NCI-H1048 (cell line): ENCODE results near the gene SEMA6A.

Source experiments
- DNase-seq: peaks from one replicate; lab custom pipeline; 2025; lab: John Stamatoyannopoulos, UW

Gene SEMA6A

DNA sequence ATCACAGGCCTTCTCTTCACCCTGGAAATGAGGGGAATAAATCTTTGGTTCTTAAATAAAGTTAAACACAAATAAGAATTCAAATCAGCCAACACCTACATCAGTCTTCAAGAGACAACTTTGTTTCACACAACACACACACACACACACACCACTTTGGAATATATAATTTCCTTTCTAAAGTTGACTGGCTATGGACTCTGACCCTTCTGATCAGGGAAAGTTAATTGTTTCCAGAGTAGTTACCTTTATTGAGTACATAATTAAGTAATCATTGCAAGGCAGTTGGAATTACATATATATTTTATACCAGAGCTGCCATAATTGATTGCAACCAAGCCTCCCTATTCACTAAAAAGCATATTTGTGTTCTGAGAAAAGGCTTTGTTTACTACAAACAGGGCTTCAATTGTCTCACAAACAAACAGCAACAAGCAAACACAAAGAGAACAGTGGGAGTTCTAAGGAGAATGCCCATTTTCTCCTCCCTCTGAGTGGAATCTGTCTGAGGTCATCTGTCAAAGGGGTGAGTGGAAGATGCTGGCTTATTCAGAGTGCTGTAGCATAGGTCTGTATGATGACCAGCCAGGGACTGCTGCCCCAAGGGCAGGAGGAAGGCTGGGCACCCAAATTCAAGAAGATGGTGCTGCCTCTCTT is 136.6 kb downstream of the SEMA6A start:
- no peak for DNase-seq

- DNase-seq, result no peak
Observed at GRCh38 chr5:116437351-116437705, 137.3 kb downstream of the SEMA6A start.

- DNase-seq, result no peak
Observed at GRCh38 chr5:116436674-116437350, 137.8 kb downstream of the SEMA6A start.

DNA sequence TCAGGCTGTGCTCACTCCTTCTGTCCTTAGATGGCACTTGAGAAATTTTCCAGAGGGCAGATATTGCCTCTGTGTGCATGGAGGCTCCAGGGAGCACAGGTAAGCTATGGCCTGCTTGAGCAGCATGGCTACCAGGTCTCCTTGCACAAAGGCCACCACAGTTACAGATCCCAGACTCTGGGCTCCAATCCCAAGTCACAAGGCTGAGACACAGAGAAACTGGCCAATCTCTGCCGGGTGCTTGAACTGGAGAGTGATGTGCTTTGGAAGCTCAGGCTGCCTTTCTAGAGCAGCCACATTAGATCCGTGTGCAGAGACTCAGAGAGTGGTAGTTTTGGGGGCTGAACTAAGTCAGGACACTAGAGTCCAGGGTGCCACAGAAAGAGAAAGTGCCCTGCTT is 145.7 kb downstream of the SEMA6A start:
- DNase-seq, result no peak

DNA sequence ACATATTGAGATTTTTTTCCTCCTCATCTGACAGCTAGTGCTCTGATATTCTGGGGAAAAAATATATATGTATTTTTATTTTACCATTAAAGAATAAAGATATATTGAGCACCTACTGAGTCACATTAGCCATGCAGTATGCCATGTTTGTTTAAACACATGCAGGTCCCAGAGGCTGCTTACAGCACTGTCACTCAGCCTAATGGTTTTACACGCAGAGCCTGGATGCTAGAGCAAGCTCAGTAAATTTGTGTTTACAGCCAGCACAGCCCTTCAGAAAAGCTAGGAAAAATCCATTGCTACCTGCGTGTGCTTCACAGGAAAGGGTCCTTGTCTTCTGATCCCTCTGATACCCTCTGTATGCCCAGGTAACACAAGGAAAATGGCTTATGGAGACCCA is 146.2 kb downstream of the SEMA6A start:
- DNase-seq, result no peak

- DNase-seq, result no peak
Observed at GRCh38 chr5:116424951-116425350, 149.7 kb downstream of the SEMA6A start.

- DNase-seq, result no peak
Observed at GRCh38 chr5:116424258-116424615, 150.4 kb downstream of the SEMA6A start.

DNA sequence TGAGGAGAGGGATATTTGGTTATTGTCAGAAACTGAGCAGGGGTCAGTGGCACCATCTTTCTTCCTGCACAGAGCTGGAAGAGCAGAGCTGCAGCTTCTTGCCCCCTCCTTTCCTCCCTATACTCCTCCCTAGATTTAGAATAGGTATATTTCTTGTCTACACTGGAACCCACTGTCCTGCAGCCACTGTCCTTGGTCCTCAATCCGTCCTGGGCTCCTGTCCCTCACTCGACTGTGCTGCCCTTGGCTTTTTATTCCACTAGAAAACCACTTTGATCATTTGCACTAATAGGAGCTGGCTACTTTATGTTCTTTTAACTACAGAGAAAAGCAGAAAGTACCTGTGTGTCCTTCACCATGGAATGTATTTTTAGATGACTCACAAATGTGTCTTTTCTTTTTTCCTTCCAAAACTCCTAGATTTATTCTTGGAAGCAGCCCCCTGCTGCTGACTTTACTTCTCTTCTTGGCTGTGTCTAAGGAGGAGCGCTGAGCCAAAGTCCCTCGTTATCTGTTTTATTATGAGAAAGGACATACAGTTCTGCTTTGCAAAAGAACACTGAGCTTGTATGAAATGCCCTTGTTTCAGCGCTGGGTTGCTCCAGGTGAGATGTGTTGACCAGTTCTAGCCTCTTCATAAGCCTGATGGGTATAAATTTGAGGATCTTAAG is 150.9 kb downstream of the SEMA6A start:
- DNase-seq, result no peak

DNA sequence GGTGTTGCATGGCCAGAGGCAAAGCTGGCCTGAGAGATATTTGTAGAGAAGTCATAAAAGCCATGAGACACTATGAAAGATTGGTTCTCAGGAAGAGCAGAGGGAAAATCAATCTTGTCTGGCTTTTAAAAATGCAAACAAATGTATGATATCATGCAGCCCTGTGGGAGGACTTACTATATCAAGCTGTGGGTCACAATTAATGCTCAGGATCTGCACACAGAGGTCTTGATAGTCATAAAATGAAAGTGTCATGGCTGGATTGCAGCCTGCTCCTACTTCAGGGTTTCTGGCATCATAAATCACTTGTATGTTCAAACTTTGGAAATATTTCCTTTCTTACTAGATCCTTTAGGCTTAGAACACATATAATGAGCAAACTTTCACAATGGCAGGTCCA is 151.5 kb downstream of the SEMA6A start:
- DNase-seq, result no peak

DNA sequence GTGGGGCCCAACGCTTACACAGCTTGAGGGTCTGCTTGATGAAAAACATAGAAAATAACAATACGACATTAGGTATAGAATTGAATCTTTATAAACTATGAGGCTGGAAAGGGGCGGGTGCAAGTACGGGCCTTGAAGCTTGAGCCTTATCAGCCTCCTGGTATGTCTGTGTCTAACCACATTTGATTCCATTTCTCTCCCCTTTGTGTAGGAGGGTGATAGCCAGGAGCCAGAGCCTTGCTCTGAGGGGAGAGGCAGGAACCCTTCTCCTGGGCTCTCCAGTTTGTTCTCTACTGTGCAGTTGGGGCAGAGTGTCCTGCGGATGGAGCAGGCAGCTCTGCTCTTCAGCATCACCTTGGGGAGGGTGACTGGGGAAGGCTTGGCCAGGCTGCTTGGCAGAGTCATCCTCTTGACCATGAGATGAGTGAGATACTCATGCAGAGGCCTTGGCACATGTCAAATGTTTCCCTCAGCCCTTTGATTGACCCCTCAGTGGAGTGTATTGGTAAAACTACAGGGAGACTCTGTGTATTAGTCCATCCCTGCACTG is 153.5 kb downstream of the SEMA6A start:
- DNase-seq, result no peak

DNA sequence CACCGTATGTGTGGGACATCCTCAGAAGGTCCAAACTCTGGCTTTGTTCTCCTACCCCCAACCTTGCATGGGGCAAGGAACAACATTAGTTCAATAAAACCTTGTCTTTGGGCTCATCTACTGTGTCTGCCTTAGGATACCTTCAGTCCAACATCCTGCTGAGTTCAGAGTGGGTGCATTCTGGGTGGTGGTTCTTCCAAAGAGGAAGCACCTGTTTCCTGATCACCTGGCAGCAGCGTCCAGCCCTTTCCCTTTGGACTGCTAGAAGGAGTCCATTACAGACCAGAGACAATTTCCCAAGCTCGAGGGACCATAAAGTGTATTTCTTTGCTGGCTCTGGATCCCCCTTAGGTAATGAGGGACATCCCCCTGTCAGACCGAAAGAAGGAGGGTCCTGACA is 154.1 kb downstream of the SEMA6A start:
- DNase-seq, result no peak

- no peak for DNase-seq
Observed at GRCh38 chr5:116419258-116419657, 155.4 kb downstream of the SEMA6A start.

- no peak for DNase-seq
Observed at GRCh38 chr5:116418774-116419173, 155.8 kb downstream of the SEMA6A start.

DNA sequence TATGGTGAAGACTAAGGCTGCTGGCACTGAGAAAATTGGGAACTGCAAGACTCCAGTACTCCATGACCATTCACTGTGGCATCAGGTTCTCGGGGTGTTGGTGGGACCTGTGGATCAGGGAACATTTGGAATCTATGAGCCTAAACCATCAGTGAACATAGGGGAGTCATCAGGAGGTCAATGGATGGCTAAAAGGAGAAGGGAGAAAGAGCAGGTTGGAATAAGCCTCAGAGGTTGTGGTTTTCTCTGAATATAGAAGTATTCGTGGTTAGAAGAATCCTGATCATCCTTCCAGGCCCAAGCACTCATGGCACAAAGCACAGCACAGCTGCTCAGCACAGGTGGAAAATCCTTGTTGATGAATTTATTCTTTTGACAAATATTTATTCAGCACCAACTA is 156.6 kb downstream of the SEMA6A start:
- DNase-seq, result no peak

DNA sequence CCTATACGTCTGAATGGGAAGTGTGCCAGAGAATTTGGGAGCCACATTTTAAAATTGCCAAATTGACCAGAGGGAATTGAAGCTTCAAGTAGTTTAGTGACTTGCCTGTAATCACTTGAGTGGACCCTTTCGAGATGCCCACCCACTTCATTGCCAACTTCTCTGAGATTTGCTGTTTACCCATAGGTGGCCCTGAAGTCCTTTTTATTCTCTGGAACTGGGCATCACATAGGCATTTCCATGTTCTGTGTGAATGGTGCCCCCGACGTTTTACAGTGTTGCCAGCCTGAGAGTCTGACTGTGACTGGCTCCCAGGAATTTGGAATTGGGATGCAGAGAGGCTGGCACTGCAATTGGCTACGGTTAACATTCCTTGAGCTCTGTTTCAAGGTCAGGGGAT is 158.6 kb downstream of the SEMA6A start:
- DNase-seq, result no peak

GRCh38 chr5:116415182-116415581 is 159.4 kb downstream of the SEMA6A start:
- DNase-seq, result no peak

DNA sequence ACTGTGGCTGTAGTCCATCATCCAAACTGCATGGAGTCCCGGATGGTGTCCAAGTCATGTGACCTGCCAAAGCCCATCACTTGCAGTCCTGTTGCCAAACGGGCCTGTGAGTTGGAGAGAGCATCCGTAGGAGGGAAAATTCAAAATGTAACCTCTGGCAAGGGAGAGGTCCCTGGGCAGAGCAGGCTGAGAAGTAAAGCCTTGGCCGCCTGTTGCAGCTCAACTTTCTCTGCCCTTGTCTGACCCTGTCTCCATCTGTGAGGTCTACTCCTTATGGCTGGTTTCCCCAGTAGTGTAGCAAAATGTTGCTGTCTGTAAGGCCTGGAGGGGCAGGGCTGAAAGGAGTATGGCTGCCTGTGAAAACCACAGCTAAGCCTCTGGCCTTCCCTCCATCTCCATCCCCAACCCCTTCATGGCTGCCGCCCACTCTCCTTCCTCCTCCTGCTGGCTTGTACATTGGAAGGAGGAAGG is 163.5 kb downstream of the SEMA6A start:
- DNase-seq, result no peak

DNA sequence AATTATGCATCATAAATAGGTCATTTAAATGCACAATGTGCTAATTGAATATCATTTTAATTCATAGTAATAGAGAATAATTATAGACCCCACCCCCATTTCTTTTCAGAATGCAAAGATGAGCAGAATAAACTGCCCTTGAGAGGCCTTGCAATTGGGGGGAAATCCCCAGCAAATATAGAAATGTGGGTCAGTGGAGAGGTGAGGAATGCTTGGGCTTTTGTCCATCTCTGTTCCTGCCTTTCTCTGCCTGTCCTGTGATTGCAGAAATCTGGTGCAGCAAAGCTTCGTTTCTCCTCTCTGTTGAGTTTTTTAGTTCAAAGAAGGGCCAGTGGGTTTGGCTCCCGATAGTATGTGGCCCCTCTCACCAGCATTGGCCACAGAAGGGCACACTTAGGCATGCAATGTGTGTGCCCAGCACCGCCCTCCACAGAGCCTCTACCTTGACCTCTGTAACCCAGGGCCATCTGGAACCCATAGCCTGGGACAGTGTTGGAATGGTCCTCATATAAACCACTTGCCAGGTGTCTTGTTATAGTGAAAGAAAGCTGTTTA is 164.2 kb downstream of the SEMA6A start:
- no peak for DNase-seq

DNA sequence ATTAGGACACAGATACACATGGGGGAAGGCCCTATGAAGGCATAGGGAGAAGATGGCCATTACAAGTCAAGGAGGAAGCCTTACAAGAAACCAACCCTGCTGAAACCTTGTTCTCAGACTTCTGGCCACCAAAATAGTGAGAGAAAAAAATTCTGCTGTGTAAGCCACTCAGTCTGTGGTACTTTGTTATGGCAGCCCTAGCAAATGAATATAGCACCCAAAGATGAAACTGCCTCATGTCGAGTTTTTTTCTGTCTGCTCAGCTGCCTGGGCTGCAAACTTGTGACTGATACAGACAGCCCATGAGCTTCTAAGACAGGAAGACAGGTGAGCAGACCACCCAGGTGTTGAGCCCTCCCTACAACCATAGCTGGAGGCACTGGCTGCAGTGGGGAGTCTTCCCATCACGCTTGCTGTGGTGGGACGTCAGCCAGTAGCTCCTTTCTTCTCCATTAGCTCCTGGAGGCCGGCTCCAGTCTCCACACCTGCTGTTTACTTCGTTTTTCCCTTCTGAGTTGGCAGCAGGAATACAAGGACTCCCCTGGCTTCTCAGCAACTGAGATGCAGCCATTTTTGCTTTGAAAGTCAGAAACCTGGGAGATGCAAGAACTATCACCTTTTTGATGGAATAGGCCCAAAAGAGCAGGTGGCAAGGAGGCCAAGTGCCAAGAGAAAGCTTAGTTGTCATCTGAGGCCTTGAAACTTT is 164.9 kb downstream of the SEMA6A start:
- DNase-seq, result no peak

DNA sequence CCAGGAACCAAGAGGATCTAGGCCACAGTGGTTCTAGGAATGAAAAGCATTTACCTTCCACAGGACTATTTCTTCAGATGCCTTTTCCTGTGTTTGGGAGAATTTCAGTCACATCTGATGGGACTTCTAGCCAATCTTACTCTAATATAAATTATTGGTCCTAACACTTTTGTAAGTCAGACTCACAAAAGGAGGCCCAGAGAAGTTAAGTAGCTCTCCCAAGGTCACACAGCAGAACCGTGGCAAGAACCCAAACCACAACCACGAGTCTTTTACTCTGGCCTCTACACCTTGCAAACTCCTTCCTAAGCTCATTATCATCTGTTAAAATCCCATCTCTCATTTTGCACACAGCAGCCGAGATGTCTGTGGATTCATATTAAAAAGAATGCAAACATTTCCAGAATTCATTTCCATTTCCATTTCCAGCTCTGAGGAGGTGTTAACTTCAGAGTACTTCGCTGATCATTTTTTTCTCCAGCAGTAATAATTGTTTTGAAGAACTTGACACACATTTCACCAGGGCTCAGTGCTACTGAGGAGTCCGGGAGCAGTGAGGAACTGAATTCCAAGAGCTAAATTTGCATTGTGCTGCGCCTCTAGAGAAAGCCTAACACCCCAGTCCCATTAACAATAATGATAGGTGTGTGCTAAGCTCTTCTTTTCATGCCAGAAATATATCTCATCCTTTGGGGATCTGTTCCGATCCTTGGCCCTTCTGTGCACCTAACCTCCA is 168.1 kb downstream of the SEMA6A start:
- no peak for DNase-seq

DNA sequence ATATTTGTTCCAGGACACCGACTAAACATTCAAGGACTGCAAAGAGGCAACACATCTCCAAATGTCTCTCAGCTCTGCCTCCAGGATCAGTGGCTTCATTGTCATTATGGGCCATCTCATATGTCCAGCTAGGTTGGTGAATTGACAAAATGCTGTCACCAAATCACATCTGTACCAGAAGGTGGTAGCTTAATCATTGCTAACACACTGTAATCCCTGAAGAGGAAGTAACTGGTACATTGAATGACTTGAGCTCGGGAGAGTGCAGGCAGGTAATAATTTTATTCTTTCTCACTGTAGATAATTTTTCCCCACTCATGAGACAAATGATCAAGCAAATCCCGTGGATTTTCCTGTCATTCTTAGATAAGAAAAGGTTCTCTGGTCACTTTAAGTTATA is 169.8 kb downstream of the SEMA6A start:
- no peak for DNase-seq

DNA sequence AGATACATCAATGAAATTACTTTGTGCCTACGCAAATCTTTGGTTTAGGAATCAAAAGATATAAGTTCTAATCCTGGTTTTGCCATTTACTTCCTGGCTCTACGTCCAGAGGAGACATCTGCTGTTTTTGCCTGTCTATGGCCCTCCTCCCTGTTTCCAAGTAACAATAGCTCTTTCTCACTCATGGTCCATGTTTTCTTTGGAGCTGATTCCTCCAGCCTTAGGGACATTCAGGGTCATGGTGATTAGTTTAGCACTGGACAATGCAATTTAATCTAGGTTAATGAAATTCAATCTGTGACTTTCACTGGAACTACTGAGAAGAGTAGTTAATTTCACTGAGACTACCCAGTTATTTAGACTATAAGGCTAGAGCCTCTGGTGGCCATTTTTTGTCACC is 170.6 kb downstream of the SEMA6A start:
- no peak for DNase-seq
